ENCODE measurements around the gene ICAM2. TPM values are rescaled to one million over a fixed set of nuclear protein-coding genes. Genes with fewer than 3 reads are reported as not detected.
A peak's percentile ranks its signal among the peaks of the same experiment; 100 is the strongest.

ICAM2 gene
- total RNA-seq, 1 donor from 2014 or later: not detected

DNA sequence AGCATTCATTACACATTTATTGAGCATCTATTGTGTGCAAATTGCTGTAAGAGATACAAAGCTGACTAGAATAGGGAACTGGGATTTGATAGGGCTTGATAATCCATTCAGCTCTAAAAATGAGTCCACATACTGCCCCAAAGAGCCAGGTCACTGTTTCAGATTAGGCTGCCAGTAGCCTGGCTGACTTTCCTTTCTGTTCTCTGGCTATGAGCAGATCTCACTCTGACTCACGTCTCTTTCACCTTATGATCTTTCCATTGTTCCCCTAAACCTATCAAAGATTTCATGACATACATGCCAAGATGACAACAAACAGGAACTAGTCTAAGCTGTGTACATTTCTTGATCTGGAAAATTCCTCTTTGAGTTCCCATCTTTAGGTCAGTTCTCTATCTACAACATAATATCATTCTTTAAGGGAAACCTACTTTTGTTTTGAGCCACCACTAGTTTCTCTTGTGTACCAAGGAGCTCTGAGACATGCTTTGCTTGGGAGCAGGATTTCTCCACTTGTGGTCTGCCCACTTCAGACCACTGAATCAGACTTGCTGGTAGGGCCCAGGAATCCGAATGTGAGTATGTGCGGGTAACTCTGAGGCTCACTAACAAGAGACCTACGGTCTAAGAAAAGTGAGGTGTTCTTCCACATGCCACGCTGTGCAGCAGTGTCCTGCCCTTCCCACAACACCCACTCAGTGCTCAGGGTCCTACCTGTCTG, 40.9 kb upstream of the ICAM2 start:
- Histone ChIP-seq H3K27me3 (ENCODE audit: insufficient read depth, low read length) (no peaks in the 10 kb centered on the region), H3K4me1 (ENCODE audit: insufficient read depth, low read length) (peaks cover 3% of the 10 kb centered on the region), H3K27ac (ENCODE audit: low read depth, low read length) (no peak overlapping the region), H3K36me3 (ENCODE audit: insufficient read depth, low read length) (no peaks in the 10 kb centered on the region), H3K9ac (ENCODE audit: low read length) (no peak overlapping the region), H3K9me3 (ENCODE audit: insufficient read depth, low read depth, low read length) (no peaks in the 10 kb centered on the region), H3K79me2 (ENCODE audit: insufficient read depth, low read length) (no peaks in the 10 kb centered on the region), H3K4me3 (ENCODE audit: insufficient read depth, low read depth, low read length) (no peak overlapping the region), H3K4me2 (ENCODE audit: low read length) (no peak overlapping the region), H2AFZ (ENCODE audit: low read depth, low read length) (no peak overlapping the region), H4K20me1 (ENCODE audit: insufficient read depth, low read length) (no peaks in the 10 kb centered on the region)
- no peak overlapping the region for H3K27ac Mint-ChIP-seq (ENCODE audit: unreplicated experiment)
- H3K36me3 Mint-ChIP-seq (ENCODE audit: low read depth, unreplicated experiment): peaks cover 34% of the 10 kb centered on the region
- peaks cover 17% of the 10 kb centered on the region for H3K4me1 Mint-ChIP-seq (ENCODE audit: low read depth, unreplicated experiment)
- H3K4me3 Mint-ChIP-seq (ENCODE audit: unreplicated experiment): no peak overlapping the region
- TF ChIP-seq, protein P1, sequence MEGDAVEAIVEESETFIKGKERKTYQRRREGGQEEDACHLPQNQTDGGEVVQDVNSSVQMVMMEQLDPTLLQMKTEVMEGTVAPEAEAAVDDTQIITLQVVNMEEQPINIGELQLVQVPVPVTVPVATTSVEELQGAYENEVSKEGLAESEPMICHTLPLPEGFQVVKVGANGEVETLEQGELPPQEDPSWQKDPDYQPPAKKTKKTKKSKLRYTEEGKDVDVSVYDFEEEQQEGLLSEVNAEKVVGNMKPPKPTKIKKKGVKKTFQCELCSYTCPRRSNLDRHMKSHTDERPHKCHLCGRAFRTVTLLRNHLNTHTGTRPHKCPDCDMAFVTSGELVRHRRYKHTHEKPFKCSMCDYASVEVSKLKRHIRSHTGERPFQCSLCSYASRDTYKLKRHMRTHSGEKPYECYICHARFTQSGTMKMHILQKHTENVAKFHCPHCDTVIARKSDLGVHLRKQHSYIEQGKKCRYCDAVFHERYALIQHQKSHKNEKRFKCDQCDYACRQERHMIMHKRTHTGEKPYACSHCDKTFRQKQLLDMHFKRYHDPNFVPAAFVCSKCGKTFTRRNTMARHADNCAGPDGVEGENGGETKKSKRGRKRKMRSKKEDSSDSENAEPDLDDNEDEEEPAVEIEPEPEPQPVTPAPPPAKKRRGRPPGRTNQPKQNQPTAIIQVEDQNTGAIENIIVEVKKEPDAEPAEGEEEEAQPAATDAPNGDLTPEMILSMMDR (IDR thresholded peaks at IDR 0.05; ENCODE audit: insufficient read depth, low read depth, low read length): no peak
- no peak for TF ChIP-seq EZH2 (IDR thresholded peaks at IDR 0.05; ENCODE audit: insufficient read depth, low read length)
- H3K9me3 Mint-ChIP-seq (ENCODE audit: unreplicated experiment): peaks cover 1% of the 10 kb centered on the region
- no peaks in the 10 kb centered on the region for H3K27me3 Mint-ChIP-seq (ENCODE audit: low read depth, unreplicated experiment)
- no peak for DNase-seq (ENCODE audit: low read depth)
- no peak for FAIRE-seq

DNA sequence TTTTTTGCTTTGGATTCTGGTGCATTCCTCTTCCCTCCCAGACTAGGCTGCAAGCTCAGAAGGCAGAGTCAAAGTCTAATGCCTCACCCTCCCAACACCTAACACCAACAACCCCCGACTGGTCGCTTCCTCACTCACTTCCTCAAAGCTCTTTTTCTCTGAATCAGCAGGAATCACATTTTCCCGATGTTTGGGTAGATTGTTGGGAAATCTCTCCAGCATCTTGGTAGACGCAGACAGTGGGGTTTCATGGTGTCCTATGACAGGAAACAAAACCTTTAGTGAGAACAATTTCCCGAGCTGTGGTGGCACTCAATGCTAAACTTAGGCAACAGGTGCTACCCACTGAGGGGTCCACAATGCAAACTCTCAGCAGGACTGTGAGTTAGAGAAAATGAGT, 39.9 kb upstream of the ICAM2 start:
- no peaks in the 10 kb centered on the region for H3K27me3 Mint-ChIP-seq (ENCODE audit: low read depth, unreplicated experiment)
- peaks cover 36% of the 10 kb centered on the region for H3K36me3 Mint-ChIP-seq (ENCODE audit: low read depth, unreplicated experiment)
- Histone ChIP-seq H3K4me1 (ENCODE audit: insufficient read depth, low read length) (peaks cover 3% of the 10 kb centered on the region), H3K4me3 (ENCODE audit: insufficient read depth, low read depth, low read length) (no peak overlapping the region), H3K27ac (ENCODE audit: low read depth, low read length) (no peak overlapping the region), H3K79me2 (ENCODE audit: insufficient read depth, low read length) (no peaks in the 10 kb centered on the region), H2AFZ (ENCODE audit: low read depth, low read length) (no peak overlapping the region), H3K4me2 (ENCODE audit: low read length) (no peak overlapping the region), H3K36me3 (ENCODE audit: insufficient read depth, low read length) (no peaks in the 10 kb centered on the region), H3K9ac (ENCODE audit: low read length) (no peak overlapping the region), H4K20me1 (ENCODE audit: insufficient read depth, low read length) (no peaks in the 10 kb centered on the region), H3K9me3 (ENCODE audit: insufficient read depth, low read depth, low read length) (no peaks in the 10 kb centered on the region), H3K27me3 (ENCODE audit: insufficient read depth, low read length) (no peaks in the 10 kb centered on the region)
- DNase-seq (ENCODE audit: low read depth) (no peak), FAIRE-seq (no peak)
- H3K27ac Mint-ChIP-seq (ENCODE audit: unreplicated experiment): no peak overlapping the region
- no peak overlapping the region for H3K4me3 Mint-ChIP-seq (ENCODE audit: unreplicated experiment)
- peaks cover 17% of the 10 kb centered on the region for H3K4me1 Mint-ChIP-seq (ENCODE audit: low read depth, unreplicated experiment)
- TF ChIP-seq, protein P1 (IDR thresholded peaks at IDR 0.05; ENCODE audit: insufficient read depth, low read depth, low read length): no peak
- TF ChIP-seq EZH2 (IDR thresholded peaks at IDR 0.05; ENCODE audit: insufficient read depth, low read length): no peak
- peaks cover 1% of the 10 kb centered on the region for H3K9me3 Mint-ChIP-seq (ENCODE audit: unreplicated experiment)

DNA sequence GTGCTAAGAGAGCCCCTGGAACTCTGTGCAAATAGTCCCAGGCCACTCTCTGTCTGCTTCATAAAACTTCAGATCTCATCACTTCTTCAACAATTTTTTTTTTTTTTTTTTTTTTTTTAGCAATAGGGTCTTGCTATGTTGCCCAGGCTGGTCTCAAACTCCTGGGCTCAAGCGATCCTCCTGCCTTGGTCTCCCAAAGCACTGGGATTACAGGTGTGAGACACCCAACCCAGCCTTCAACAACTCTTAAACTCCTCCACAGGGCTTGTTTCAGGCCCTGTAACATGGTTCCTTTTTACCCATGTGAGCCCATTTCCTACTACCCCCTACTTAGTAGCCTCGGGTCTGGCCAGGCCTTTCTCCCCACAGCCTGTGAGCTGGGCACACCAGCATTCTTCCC, 39.3 kb upstream of the ICAM2 start:
- no peak overlapping the region for H3K27ac ChIP-seq (ENCODE audit: low read depth, low read length)
- Mint-ChIP-seq H3K27me3 (ENCODE audit: low read depth, unreplicated experiment) (no peaks in the 10 kb centered on the region), H3K4me3 (ENCODE audit: unreplicated experiment) (no peak overlapping the region), H3K27ac (ENCODE audit: unreplicated experiment) (peak overlapping the region; percentile 18), H3K36me3 (ENCODE audit: low read depth, unreplicated experiment) (peaks cover 37% of the 10 kb centered on the region), H3K4me1 (ENCODE audit: low read depth, unreplicated experiment) (peaks cover 17% of the 10 kb centered on the region), H3K9me3 (ENCODE audit: unreplicated experiment) (peaks cover 1% of the 10 kb centered on the region)
- FAIRE-seq: no peak
- no peak for TF ChIP-seq EZH2 (IDR thresholded peaks at IDR 0.05; ENCODE audit: insufficient read depth, low read length)
- TF ChIP-seq, protein P1 (IDR thresholded peaks at IDR 0.05; ENCODE audit: insufficient read depth, low read depth, low read length): no peak
- no peaks in the 10 kb centered on the region for H3K27me3 ChIP-seq (ENCODE audit: insufficient read depth, low read length)
- DNase-seq (ENCODE audit: low read depth): no peak
- no peaks in the 10 kb centered on the region for H3K36me3 ChIP-seq (ENCODE audit: insufficient read depth, low read length)
- H2AFZ ChIP-seq (ENCODE audit: low read depth, low read length): no peak overlapping the region
- H3K4me3 ChIP-seq (ENCODE audit: insufficient read depth, low read depth, low read length): no peak overlapping the region
- peaks cover 3% of the 10 kb centered on the region for H3K4me1 ChIP-seq (ENCODE audit: insufficient read depth, low read length)
- no peaks in the 10 kb centered on the region for H3K9me3 ChIP-seq (ENCODE audit: insufficient read depth, low read depth, low read length)
- no peak overlapping the region for H3K9ac ChIP-seq (ENCODE audit: low read length)
- no peaks in the 10 kb centered on the region for H4K20me1 ChIP-seq (ENCODE audit: insufficient read depth, low read length)
- H3K4me2 ChIP-seq (ENCODE audit: low read length): no peak overlapping the region
- H3K79me2 ChIP-seq (ENCODE audit: insufficient read depth, low read length): no peaks in the 10 kb centered on the region
